Erythroblast (primary cell): ENCODE data around the gene TCF4.

Experiments
- DNase-seq, 2 experiments: peaks; one replicate each; lab custom pipeline; 2025; lab: John Stamatoyannopoulos, UW
- GATA1 ChIP-seq: IDR thresholded peaks from 2 replicates; pipeline ENCODE4 v1.6.1; 2011; ENCODE audit warnings: low read depth, mild to moderate bottlenecking, control low read depth, low read length, moderate library complexity
- POLR2A ChIP-seq: IDR thresholded peaks from 2 replicates; pipeline ENCODE4 v1.6.1; 2011; ENCODE audit warnings: mild to moderate bottlenecking, low read length

The TCF4 gene

GRCh38 chr18:55515941-55516710 lies 71.9 kb downstream of the TCF4 start:
- no peak for DNase-seq

DNA sequence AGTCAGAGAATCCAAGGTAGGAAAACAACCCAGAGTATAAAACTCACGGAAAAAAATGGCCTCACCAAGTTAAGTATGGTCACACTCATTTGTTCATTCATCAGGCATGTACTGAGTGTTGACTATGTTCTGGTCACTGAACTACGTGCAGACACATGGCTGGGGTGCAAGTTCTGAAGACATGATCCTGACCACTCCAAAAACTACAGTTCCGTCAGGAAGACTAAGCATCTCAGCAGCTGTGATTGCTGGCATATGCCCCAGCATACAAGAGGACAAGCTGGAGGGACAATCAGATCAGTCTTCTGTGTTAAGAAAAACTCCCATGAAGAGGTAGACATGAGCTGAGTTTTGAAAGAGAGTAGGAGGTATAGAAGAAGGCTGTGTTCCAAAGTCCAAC lies 72.8 kb downstream of the TCF4 start:
- DNase-seq, result no peak
- TF ChIP-seq GATA1, result no peak

More at GRCh38 chr18:55515941-55516710, 71.9 kb downstream of the TCF4 start:
- TF ChIP-seq POLR2A (no peak), GATA1 (no peak)

DNA sequence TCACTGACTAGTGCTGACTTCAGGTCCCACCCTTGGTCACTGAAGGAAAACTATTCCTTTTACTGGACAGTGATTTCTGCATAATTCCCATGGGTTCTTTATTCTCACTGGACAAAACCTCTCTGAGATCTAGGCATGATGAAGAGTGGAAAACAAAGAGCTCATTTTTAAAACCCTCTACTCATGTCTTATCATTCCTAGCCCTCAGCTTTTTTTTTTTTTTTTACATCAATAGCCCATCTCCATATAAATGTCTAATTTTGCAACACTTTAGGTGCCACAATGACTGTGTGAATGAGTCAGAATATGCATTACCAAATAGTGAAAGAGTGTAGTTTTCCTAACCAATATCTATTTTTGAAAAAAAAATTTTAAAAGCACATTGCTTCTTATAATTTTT lies 74.8 kb downstream of the TCF4 start:
- no peak for DNase-seq
- TF ChIP-seq POLR2A (no peak), GATA1 (no peak)

GRCh38 chr18:55511277-55511676 lies 76.7 kb downstream of the TCF4 start:
- no peak for DNase-seq
- no peak for TF ChIP-seq GATA1
- no peak for TF ChIP-seq POLR2A

- DNase-seq, result no peak
- TF ChIP-seq POLR2A (no peak), GATA1 (no peak)
These were observed 77.2 kb downstream of the TCF4 start for GRCh38 chr18:55510809-55511208.

DNA sequence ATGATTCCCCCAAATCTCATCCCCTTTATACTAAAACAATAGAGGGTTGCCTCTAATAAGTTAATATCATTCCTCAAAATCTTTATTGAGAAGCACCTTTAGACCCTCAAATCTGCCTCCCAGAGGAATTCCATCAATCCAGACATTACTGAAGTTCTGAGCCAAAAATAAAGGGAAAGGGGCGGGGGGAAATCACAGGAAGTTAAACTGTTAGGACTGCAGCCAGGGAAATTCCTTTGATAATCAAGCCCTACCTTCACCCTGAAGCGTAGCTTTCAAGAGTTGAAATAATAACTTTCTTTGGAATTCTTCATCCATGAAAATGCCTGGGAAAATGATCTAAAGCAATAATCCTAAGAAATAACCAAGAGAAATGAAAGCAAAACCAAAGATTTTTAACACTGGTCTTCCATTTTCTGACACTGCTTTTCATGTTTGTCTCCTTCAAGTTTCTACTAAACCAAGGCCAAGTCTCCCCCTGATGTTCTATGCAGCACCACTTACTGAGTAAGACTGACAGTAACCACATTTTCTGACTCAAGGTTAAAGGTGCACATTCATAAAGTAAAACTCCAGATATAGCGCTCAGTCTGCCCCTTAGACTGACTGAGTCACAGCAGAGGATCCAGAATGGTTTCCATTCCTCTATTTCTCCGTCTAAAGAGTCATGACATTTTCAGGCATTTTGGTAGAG lies 78.2 kb downstream of the TCF4 start:
- TF ChIP-seq POLR2A, result no peak
- no peak for TF ChIP-seq GATA1
- no peak for DNase-seq

- no peak for DNase-seq
- TF ChIP-seq POLR2A (no peak), GATA1 (no peak)
These were observed 79.3 kb downstream of the TCF4 start for GRCh38 chr18:55508651-55509050.

DNA sequence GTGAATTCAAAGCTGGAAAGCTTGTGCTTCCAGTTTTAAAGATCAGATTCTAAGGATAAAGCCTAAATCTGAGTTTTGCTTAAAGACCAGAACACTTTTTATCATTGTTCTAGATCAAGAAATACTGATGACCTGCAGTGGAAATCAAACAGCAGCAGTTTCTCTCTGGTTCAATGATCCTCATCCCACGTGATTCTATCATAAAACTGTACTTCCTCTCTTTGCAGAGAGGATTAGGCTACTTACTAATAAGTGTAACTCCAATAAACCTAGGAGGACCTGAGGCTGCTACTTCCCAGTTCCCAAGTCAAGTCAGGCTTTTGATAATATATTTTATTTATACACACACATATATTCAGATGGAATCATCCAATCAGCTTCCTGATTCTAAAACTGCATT lies 81.9 kb downstream of the TCF4 start:
- no peak for DNase-seq
- no peak for TF ChIP-seq POLR2A
- no peak for TF ChIP-seq GATA1

GRCh38 chr18:55504808-55505207 lies 83.2 kb downstream of the TCF4 start:
- no peak for TF ChIP-seq GATA1
- TF ChIP-seq POLR2A, result no peak
- DNase-seq, result no peak

DNA sequence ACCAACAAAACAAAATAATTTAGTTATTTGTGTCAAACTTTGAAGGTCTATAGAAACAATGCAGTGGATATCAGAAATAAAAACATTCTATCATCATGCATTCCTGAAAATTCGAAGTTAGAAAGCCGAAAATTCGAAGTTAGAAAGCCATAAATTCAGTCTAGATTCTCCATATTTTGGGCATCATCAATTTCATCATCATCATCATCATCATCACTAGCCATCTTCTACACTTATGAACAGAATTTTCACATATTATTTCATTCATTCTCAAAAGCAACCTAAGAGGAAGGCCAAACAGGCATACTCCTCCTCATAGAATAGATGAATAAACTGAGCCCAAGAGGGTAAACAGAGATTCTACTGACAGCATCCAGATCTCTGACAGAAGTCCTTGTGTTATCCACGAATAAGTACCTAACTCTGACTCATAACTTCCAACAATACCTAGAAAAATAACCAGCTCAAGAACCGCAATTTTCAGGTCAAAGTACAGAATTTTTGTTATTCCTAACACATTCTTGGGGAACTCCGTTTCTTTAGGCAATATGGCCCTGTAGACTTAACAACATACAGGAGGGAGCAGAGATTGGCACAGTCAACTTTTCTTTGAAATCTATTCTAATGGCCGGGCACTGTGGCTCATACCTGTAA lies 84.7 kb downstream of the TCF4 start:
- TF ChIP-seq GATA1 (no peak), POLR2A (no peak)
- DNase-seq, result no peak

GRCh38 chr18:55501982-55502710 lies 85.8 kb downstream of the TCF4 start:
- TF ChIP-seq POLR2A (no peak), GATA1 (no peak)

DNA sequence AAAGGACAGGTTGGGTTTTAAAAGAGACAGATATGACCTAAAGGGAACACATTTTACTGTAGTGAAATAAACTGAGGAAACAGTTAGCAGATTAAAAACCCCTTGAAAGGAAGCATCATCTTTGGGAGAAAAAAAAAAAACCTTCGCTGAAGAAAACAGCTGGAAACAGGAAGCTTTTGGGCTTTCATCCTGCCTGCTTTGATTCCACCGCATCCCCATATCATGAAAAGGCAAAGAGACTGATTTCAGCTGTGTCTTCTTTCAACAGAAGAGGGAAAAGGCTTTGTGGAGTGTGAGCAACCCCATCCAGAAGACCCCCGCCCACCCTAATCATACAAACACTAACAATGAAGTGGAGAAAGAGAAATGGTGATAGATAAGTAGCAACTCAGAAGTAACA lies 86.4 kb downstream of the TCF4 start:
- DNase-seq, result no peak
- TF ChIP-seq GATA1 (no peak), POLR2A (no peak)

More at GRCh38 chr18:55501982-55502710, 85.8 kb downstream of the TCF4 start:
- DNase-seq, result no peak

- no peak for DNase-seq
- no peak for TF ChIP-seq GATA1
- no peak for TF ChIP-seq POLR2A
These were observed 87.5 kb downstream of the TCF4 start for GRCh38 chr18:55500316-55501086.
